Renal cortex interstitium (tissue), 11 donors: Measurements from ENCODE around the gene EML3. TPM values are rescaled to one million over a fixed set of nuclear protein-coding genes. Genes with fewer than 3 reads are reported as not detected.

ENCODE experiments used
- DNase-seq, 11 donors: peaks; one replicate each; pipeline ENCODE4 v3.0.0-alpha.2; 2013; ENCODE audit warnings: low read depth in 9 of 11, low spot score in 4 of 11; ENCODE audit errors: extremely low read depth in 1 of 11
- polyA plus RNA-seq, 3 donors: library from polyadenylated mRNA; unstranded; fragments of 120-200 nt; gene quantifications; one replicate each; pipeline ENCODE4 v1.2.1, GENCODE V29; 2013; ENCODE audit not compliant: insufficient read length in 3 of 3

EML3 gene
- polyA plus RNA-seq, 3 donors, result 30.5 to 38.5 (median 34.3) TPM

- no peak for DNase-seq
Measured at GRCh38 chr11:62559204-62559603, 53.4 kb downstream of the EML3 start.

- DNase-seq, result no peak
Measured at GRCh38 chr11:62558669-62559068, 53.9 kb downstream of the EML3 start.

- DNase-seq, result no peak
Measured at GRCh38 chr11:62556875-62557631, 55.5 kb downstream of the EML3 start.

GRCh38 chr11:62556108-62556874 lies 56.3 kb downstream of the EML3 start:
- peak in 3 of 11 donors; percentile 55 to 76 (median 73) for DNase-seq

GRCh38 chr11:62555464-62556107 lies 57.0 kb downstream of the EML3 start:
- DNase-seq, result peak in 1 of 11 donors; percentile 35

- DNase-seq, result no peak
Measured at GRCh38 chr11:62554387-62555167, 58.0 kb downstream of the EML3 start.

GRCh38 chr11:62553839-62554361 lies 58.7 kb downstream of the EML3 start:
- no peak for DNase-seq

GRCh38 chr11:62553080-62553838 lies 59.3 kb downstream of the EML3 start:
- DNase-seq, result peak in 2 of 11 donors; percentile 69 to 75

- DNase-seq, result no peak
Measured at GRCh38 chr11:62552485-62553079, 60.0 kb downstream of the EML3 start.

Other genes with a start within 250 kb of the EML3 start
- gene SCGB1A1, start 193.7 kb downstream of the EML3 start, polyA plus RNA-seq, result not detected
- gene AHNAK, start 66.0 kb downstream of the EML3 start, polyA plus RNA-seq, result 100 to 1,000 TPM; 193 to 231 (median 198) TPM
- 1,000 to 10,000 TPM; 2,243 to 2,394 (median 2,287) TPM for gene EEF1G, start 38.9 kb downstream of the EML3 start, polyA plus RNA-seq
- gene TUT1, start 21.3 kb downstream of the EML3 start, polyA plus RNA-seq, result 10 to 100 TPM; 21.2 to 27.7 (median 23.7) TPM
- 100 to 1,000 TPM in 2 of 3 donors, 10 to 100 TPM in 1; 79.7 to 105 (median 101) TPM for gene MTA2, start 10.9 kb downstream of the EML3 start, polyA plus RNA-seq
- 1 to 10 TPM; 2.9 to 4.8 (median 3.5) TPM for gene ROM1, start 482 bp upstream of the EML3 start, polyA plus RNA-seq
- gene B3GAT3, start 9.2 kb upstream of the EML3 start, polyA plus RNA-seq, result 10 to 100 TPM; 20.8 to 42.2 (median 36.5) TPM
- gene GANAB, start 33.8 kb upstream of the EML3 start, polyA plus RNA-seq, result 100 to 1,000 TPM; 349 to 398 (median 360) TPM
- gene INTS5, start 40.5 kb upstream of the EML3 start, polyA plus RNA-seq, result 10 to 100 TPM; 18.1 to 22.7 (median 19.2) TPM
- gene C11orf98, start 52.4 kb upstream of the EML3 start, polyA plus RNA-seq, result 10 to 100 TPM; 56.8 to 59.1 (median 58.5) TPM
- 1 to 10 TPM; 3.8 to 5.9 (median 4.6) TPM for gene CSKMT, start 52.5 kb upstream of the EML3 start, polyA plus RNA-seq
- gene UQCC3, start 58.9 kb upstream of the EML3 start, polyA plus RNA-seq, result 10 to 100 TPM in 2 of 3 donors, 1 to 10 TPM in 1; 6.4 to 12.5 (median 10.7) TPM
- gene LBHD1, start 59.5 kb upstream of the EML3 start, polyA plus RNA-seq, result 1 to 10 TPM; 6.3 to 6.8 (median 6.4) TPM
- gene UBXN1, start 66.3 kb upstream of the EML3 start, polyA plus RNA-seq, result 100 to 1,000 TPM; 147 to 191 (median 164) TPM
- 1 to 10 TPM in 2 of 3 donors, under 1 TPM in 1; 0.75 to 1.3 (median 1.1) TPM for gene LRRN4CL, start 76.8 kb upstream of the EML3 start, polyA plus RNA-seq
- gene BSCL2, start 94.6 kb upstream of the EML3 start, polyA plus RNA-seq, result 10 to 100 TPM; 60.1 to 70.8 (median 63.0) TPM
- 1 to 10 TPM; 1.4 to 2.6 (median 2.0) TPM for gene GNG3, start 94.9 kb upstream of the EML3 start, polyA plus RNA-seq
- gene HNRNPUL2, start 114.7 kb upstream of the EML3 start, polyA plus RNA-seq, result 10 to 100 TPM; 82.0 to 92.8 (median 92.6) TPM
- gene TTC9C, start 115.7 kb upstream of the EML3 start, polyA plus RNA-seq, result 10 to 100 TPM; 38.1 to 48.2 (median 41.8) TPM
- gene ZBTB3, start 141.4 kb upstream of the EML3 start, polyA plus RNA-seq, result 1 to 10 TPM; 7.3 to 8.1 (median 7.5) TPM
- gene POLR2G, start 148.8 kb upstream of the EML3 start, polyA plus RNA-seq, result 100 to 1,000 TPM; 133 to 162 (median 156) TPM
- 10 to 100 TPM; 27.1 to 38.7 (median 33.1) TPM for gene TAF6L, start 158.6 kb upstream of the EML3 start, polyA plus RNA-seq
- 10 to 100 TPM; 58.3 to 73.4 (median 71.4) TPM for gene TMEM179B, start 174.6 kb upstream of the EML3 start, polyA plus RNA-seq
- 10 to 100 TPM; 21.8 to 30.6 (median 29.2) TPM for gene TMEM223, start 179.2 kb upstream of the EML3 start, polyA plus RNA-seq
- gene NXF1, start 192.7 kb upstream of the EML3 start, polyA plus RNA-seq, result 100 to 1,000 TPM; 114 to 137 (median 116) TPM
- gene STX5, start 219.3 kb upstream of the EML3 start, polyA plus RNA-seq, result 10 to 100 TPM; 51.6 to 57.9 (median 56.7) TPM
- under 1 TPM in 1 of 3 donors, not detected in 2; 0.42 TPM for gene TEX54, start 220.1 kb upstream of the EML3 start, polyA plus RNA-seq
- gene WDR74, start 226.8 kb upstream of the EML3 start, polyA plus RNA-seq, result 10 to 100 TPM; 33.7 to 48.3 (median 43.5) TPM